ENCODE measurements around the gene CHRNB4.
"Not testable (repeated sequence)": the region's sequence is repeated elsewhere in the genome, so short reads cannot be mapped to it uniquely, and the experiment has no call there.

Gene CHRNB4, protein sequence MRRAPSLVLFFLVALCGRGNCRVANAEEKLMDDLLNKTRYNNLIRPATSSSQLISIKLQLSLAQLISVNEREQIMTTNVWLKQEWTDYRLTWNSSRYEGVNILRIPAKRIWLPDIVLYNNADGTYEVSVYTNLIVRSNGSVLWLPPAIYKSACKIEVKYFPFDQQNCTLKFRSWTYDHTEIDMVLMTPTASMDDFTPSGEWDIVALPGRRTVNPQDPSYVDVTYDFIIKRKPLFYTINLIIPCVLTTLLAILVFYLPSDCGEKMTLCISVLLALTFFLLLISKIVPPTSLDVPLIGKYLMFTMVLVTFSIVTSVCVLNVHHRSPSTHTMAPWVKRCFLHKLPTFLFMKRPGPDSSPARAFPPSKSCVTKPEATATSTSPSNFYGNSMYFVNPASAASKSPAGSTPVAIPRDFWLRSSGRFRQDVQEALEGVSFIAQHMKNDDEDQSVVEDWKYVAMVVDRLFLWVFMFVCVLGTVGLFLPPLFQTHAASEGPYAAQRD

GRCh38 chr15:78641102-78641748 is at the start of gene CHRNB4:
Gene CHRNB4 (minus strand): TSS chr15:78641210. CDS start chr15:78641133, 77 bp downstream.
- peak within 1 kb of the TSS in 3 of 21 experiments; percentile 3 to 56 (median 18) for H3K27ac ChIP-seq
- peak within 1 kb of the TSS in 6 of 7 experiments; percentile 16 to 47 (median 26) for H3K4me3 ChIP-seq

DNA sequence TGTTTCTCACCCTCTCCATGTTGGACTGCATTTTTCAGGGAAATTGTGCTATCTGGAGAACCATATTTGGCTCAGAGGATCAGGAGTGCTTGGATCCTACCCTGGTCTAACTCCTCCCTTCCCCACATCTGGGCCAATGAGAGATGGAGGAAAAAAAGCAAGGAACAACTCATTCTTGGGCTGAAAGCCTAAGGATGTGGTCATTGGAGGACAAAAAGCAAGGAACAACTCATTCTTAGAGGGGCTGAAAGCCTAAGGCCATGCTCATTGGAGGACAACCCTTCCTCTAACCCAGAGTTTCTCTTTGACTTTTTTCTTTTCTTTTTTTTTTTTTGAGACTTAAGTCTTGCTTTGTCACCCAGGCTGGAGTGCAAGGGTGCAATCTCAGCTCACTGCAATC is 48.6 kb upstream of the CHRNB4 start:
- Histone ChIP-seq H3K4me3 (no peak overlapping the region), H3K27ac (no peak overlapping the region)

GRCh38 chr15:78685925-78686324 is 44.9 kb upstream of the CHRNB4 start:
- Histone ChIP-seq H3K27ac (no peak overlapping the region), H3K4me3 (no peak overlapping the region)

GRCh38 chr15:78685159-78685921 is 44.3 kb upstream of the CHRNB4 start:
- Histone ChIP-seq H3K4me3 (no peak overlapping the region), H3K27ac (no peak overlapping the region)

GRCh38 chr15:78684657-78685056 is 43.6 kb upstream of the CHRNB4 start:
- no peak overlapping the region for H3K4me3 ChIP-seq
- no peak overlapping the region for H3K27ac ChIP-seq

- H3K27ac ChIP-seq, H3K4me3 ChIP-seq: not testable (repeated sequence)
Observed at GRCh38 chr15:78683599-78683998, 42.6 kb upstream of the CHRNB4 start.

GRCh38 chr15:78682693-78683410 is 41.8 kb upstream of the CHRNB4 start:
- Histone ChIP-seq H3K27ac (no peak overlapping the region), H3K4me3 (no peak overlapping the region)

DNA sequence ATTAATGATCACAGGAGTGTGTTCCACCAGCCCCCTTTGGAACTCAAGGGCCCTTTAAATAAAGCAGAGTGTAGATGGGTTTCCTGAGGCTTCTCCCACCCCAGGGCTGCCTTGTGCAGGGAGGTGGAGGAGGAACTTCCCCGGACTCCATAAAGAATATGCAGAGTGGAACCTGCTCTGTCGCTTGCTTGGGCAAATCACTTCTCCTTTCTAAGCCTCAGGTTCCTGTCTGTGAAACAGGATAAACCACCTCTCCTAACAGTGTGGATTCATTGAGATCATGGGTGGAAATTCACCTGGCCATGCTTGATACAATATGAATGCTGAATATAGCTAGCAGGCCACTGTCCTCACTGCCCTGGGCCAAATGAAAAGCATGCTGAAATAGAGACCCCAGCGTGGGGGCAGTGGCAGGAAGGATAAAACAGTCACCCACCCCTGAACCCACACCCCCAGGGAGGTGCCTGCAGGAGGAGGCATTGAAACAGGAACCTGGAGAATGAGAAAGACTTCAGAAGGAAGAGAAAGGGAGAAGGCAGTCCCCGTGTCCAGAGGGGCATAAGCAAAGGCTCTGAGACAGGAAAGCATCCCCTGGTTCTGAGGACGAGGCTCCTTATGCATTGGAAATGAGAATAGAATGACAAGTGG is 41.1 kb upstream of the CHRNB4 start:
- Histone ChIP-seq H3K4me3 (no peak overlapping the region), H3K27ac (no peak overlapping the region)

GRCh38 chr15:78681281-78682003 is 40.4 kb upstream of the CHRNB4 start:
- H3K27ac ChIP-seq: no peak overlapping the region

GRCh38 chr15:78680431-78681075 is 39.5 kb upstream of the CHRNB4 start:
- Histone ChIP-seq H3K27ac (no peak overlapping the region), H3K4me3 (no peak overlapping the region)

More at GRCh38 chr15:78681281-78682003, 40.4 kb upstream of the CHRNB4 start:
- H3K4me3 ChIP-seq: no peak overlapping the region

DNA sequence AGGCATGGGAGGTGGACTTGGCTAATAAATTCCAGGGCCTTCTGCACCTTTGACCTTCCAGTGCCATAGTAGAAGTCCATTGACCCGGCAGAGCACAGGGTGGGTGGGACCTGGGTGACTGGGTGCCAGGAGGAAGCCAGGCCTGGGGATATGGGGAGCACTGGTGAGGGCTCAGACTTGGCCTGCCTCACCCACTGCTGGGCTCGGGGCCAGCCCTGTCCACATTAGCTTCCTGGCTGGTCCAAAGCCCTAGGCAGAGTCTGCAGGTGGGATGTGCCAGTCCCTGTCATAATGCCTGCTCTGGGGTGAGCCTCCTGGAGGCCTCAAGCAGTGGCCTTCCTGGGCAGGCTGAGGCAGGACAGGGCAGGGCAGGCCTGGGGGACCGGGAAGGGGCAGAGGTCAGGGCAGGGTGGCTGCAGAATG is 38.1 kb upstream of the CHRNB4 start:
- Histone ChIP-seq H3K4me3 (no peak overlapping the region), H3K27ac (no peak overlapping the region)

DNA sequence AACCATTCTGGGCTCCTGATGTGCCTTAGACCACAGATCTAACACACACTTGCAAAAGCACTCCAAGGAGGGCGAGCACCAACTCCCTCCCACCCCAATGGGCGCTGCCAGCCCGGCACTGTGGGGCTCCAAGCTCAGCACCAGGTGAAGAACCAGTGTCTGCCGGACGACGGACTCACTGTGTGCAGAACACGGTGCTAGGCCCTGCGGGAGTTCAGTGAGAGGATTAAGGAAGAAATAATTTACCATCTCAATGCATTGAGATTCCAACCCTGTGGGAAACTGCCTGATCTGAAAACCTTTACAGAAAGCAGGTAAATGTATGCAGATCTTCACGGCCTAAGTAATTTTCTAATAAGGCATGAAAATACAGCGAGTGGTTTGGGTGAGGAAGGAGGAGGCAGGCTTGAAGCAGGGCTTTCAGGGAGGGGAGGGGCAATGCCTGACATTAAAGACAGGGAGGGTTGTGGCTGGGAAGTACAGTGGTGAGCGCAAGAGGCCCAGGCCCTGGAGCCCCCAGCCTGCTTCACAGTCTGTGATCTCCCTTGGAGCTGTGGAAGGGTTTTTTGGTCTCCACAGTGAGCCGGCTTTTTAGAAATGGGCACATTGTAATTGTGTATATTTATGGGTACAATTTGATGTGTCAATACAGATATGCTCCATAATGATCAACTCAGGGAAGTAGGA is 35.6 kb upstream of the CHRNB4 start:
- no peak overlapping the region for H3K4me3 ChIP-seq

DNA sequence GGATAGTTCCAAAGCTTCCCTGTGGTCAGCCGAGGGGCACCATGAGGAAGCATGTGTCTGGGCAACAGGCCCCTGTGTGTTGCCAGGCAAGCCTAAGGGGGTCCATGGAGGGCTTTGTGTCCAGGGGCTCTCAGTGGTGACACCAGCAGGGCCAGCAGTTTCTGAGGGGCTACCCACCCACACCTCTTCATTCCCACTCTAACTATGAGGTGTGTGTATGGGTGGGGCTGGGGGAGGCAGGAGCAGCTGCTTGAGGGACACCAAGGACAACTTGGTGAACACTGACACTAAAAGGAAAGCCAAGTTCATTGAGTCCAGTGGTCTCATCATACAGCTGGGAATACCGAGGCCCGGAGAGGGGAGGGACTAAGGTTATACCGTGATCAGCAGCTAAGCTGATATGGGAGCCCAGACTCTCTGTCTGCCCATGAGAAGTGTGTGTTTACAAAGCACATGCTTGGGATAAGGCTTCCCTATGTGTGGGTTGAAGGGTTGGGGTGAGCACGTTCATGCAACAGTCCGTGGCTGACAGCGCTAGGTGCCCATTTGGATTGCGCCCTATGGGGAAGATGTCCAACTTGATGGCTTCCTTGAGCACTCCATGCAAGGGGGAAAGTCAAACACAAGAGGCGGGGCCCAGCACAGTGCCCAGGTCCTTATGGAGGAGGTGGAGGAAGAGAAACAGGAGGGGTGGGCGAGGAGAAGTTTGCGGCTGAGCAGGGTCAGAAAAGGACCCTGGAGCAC is 34.8 kb upstream of the CHRNB4 start:
- no peak overlapping the region for H3K27ac ChIP-seq
- no peak overlapping the region for H3K4me3 ChIP-seq

More for the DNA sequence above, 35.6 kb upstream of the CHRNB4 start:
- H3K27ac ChIP-seq: no peak overlapping the region

DNA sequence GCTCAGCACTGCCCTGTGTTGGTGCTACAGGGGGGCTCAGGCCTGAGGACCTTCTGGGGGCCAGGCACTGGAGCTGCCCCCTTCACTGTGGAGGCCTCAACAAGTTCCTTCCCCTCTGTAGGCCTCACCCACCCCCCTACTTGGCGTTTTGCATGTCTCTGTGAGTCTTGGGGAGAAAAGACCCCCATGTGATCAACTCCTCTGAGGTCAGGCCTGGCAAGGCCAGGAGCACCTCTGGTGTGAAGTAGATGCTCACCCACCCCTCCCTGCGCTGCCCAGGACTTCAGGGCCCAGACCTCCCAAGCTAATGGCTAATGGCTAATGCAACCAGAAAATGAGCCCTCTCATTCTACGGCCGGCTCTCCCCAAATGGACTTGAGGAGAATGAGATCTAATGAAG is 34.2 kb upstream of the CHRNB4 start:
- no peak overlapping the region for H3K27ac ChIP-seq

GRCh38 chr15:78673917-78674444 is 33.0 kb upstream of the CHRNB4 start:
- no peak overlapping the region for H3K4me3 ChIP-seq
- H3K27ac ChIP-seq: no peak overlapping the region

More for the DNA sequence above, 34.2 kb upstream of the CHRNB4 start:
- H3K4me3 ChIP-seq: no peak overlapping the region

DNA sequence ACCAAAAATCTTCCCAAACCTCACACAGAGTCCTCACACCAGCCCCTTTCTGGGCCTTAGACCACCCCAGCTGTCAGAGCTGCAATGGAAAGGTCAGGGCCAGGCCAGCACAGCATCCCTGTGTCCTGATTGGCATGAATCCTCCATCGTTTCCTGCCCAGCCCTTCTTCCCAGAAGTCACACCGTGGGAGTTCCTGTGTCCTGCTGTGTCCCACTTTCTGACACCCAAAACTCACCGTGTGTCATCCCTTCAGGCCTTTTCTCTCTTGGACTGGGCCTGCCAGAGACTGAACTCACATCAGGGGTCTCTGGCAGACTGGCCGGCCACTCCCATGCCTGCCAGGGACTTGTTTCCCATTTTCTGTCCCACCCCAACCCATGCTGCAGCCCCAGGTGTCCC is 32.5 kb upstream of the CHRNB4 start:
- Histone ChIP-seq H3K4me3 (no peak overlapping the region), H3K27ac (peak overlapping the region in 1 of 21 experiments; percentile 69)
